ENCODE measurements around the gene RNF14. TPM values are rescaled to one million over a fixed set of nuclear protein-coding genes. Genes with fewer than 3 reads are reported as not detected.
A peak's percentile ranks its signal among the peaks of the same experiment; 100 is the strongest.

Gene RNF14
- total and polyA plus RNA-seq, 9 of the 15 experiments (the other 6 are each of a cell fraction or from before 2014, with no cell fraction given), result 36.3 to 140 (median 75.1) TPM

- intact Hi-C loops (cut with micrococcal nuclease) (no loop called here), in situ Hi-C loops (cut with MboI) (no loop called here)
- Histone ChIP-seq H3K27ac (ENCODE audit: extremely low read depth, low read depth, low read length) (no peak overlapping the region), H4K20me1 (replicated peaks; ENCODE audit: control insufficient read depth, insufficient read depth, low read length) (no peaks in the 10 kb centered on the region), H3K36me3 (ENCODE audit: control insufficient read depth, insufficient read depth, low read length) (no peaks in the 10 kb centered on the region), H3K4me3 (no peak overlapping the region), H2AFZ (ENCODE audit: low read depth, low read length) (no peak overlapping the region), H3K27me3 (ENCODE audit: control insufficient read depth in 2 of 2, insufficient read depth in 2 of 2, low read length in 2 of 2) (no peaks in the 10 kb centered on the region), H3K9me3 (replicated peaks; ENCODE audit: control insufficient read depth, insufficient read depth, low read depth, low read length) (no peaks in the 10 kb centered on the region), H3K9me1 (ENCODE audit: control insufficient read depth, insufficient read depth, low read length) (no peaks in the 10 kb centered on the region), H3K4me1 (replicated peaks in 1 of 2; ENCODE audit: control insufficient read depth in 2 of 2, insufficient read depth in 2 of 2, low read length in 2 of 2) (no peaks in the 10 kb centered on the region), H3K79me2 (ENCODE audit: control insufficient read depth, insufficient read depth, low read length) (no peaks in the 10 kb centered on the region), H3K4me2 (ENCODE audit: insufficient read depth, low read length) (no peak overlapping the region), H3K9ac (ENCODE audit: insufficient read depth in 1 of 2, low read depth in 2 of 2, low read length in 2 of 2) (no peak overlapping the region)
- BruUV-seq (replicated peaks), result no TSS peak
- ChIA-PET POLR2A (no interaction called here), CTCF (ENCODE audit: low intra/inter-chr PET ratio) (no interaction called here)
- TF ChIP-seq ZNF512 (tag; IDR thresholded peaks at IDR 0.05) (peak; percentile 94), HNRNPL (IDR thresholded peaks at IDR 0.05; ENCODE audit: low read depth, low read length) (no peak)
- WGBS (ENCODE audit: insufficient coverage, low coverage, missing lambda C conversion rate), result 40% methylated on average over 1 of the region's 2 CpGs
- DNase-seq (ENCODE audit: extremely low read depth in 1 of 4, low spot score in 3 of 4) (no peak), FAIRE-seq (no peak), ATAC-seq (no peak)
Measured at GRCh38 chr5:142038735-142039134, 69.8 kb downstream of the RNF14 start.

Other genes with a start within 250 kb of the RNF14 start
- 3.3 and 3.6 TPM in 2 replicates for gene PCDH1, start 90.7 kb upstream of the RNF14 start, total RNA-seq (2014; rRNA removed)
- gene PCDH1, start 90.7 kb upstream of the RNF14 start, total RNA-seq (2014; rRNA removed; fragmentation: Illumina TruSeq; extraction: Trizol), result 0.77 and 1.1 TPM in 2 replicates
- 0.80 and 1.1 TPM in 2 replicates for gene PCDH1, start 90.7 kb upstream of the RNF14 start, total RNA-seq (2015; rRNA removed; fragmentation: Illumina TruSeq; extraction: Trizol)
- 3.2 and 3.6 TPM in 2 replicates for gene PCDH1, start 90.7 kb upstream of the RNF14 start, total RNA-seq (2021)
- gene PCDH1, start 90.7 kb upstream of the RNF14 start, polyA plus RNA-seq (2011; rRNA removed), result 1.1 and 2.3 TPM in 2 replicates
- gene PCDH1, start 90.7 kb upstream of the RNF14 start, polyA plus RNA-seq (2014; fragmentation: Illumina TruSeq; extraction: Trizol), result 2.2 and 2.3 TPM in 2 replicates
- gene PCDH1, start 90.7 kb upstream of the RNF14 start, polyA plus RNA-seq (2014; fragmentation: Nextera tagmentation; extraction: Ambion mirVana), result under 1 TPM in 1 of 2 experiments, not detected in 1; 0.11 TPM
- gene PCDH1, start 90.7 kb upstream of the RNF14 start, polyA plus RNA-seq (2014; rRNA removed), result 1.4 and 1.6 TPM in 2 replicates
- 48.5 and 49.8 TPM in 2 replicates for gene DELE1, start 45.2 kb upstream of the RNF14 start, total RNA-seq (2014; rRNA removed)
- 29.2 and 34.0 TPM in 2 replicates for gene DELE1, start 45.2 kb upstream of the RNF14 start, total RNA-seq (2014; rRNA removed; fragmentation: Illumina TruSeq; extraction: Trizol)
- gene DELE1, start 45.2 kb upstream of the RNF14 start, total RNA-seq (2015; rRNA removed; fragmentation: Illumina TruSeq; extraction: Trizol), result 42.6 and 51.5 TPM in 2 replicates
- gene DELE1, start 45.2 kb upstream of the RNF14 start, total RNA-seq (2021), result 64.7 and 68.8 TPM in 2 replicates
- gene DELE1, start 45.2 kb upstream of the RNF14 start, polyA plus RNA-seq (2011; rRNA removed), result 73.0 and 100.0 TPM in 2 replicates
- gene DELE1, start 45.2 kb upstream of the RNF14 start, polyA plus RNA-seq (2014; fragmentation: Illumina TruSeq; extraction: Trizol), result 62.7 and 65.1 TPM in 2 replicates
- gene DELE1, start 45.2 kb upstream of the RNF14 start, polyA plus RNA-seq (2014; fragmentation: Nextera tagmentation; extraction: Ambion mirVana), result 10 to 100 TPM; 16.6 to 37.6 TPM
- gene DELE1, start 45.2 kb upstream of the RNF14 start, polyA plus RNA-seq (2014; rRNA removed), result 66.3 and 74.4 TPM in 2 replicates
- gene PCDH12, start 10.9 kb upstream of the RNF14 start, total RNA-seq (2014; rRNA removed), result 0.04 TPM in 1 of 2 replicates, not detected in the other
- gene PCDH12, start 10.9 kb upstream of the RNF14 start, total RNA-seq (2014; rRNA removed; fragmentation: Illumina TruSeq; extraction: Trizol), result 0.03 TPM in 1 of 2 replicates, not detected in the other
- gene PCDH12, start 10.9 kb upstream of the RNF14 start, total RNA-seq (2015; rRNA removed; fragmentation: Illumina TruSeq; extraction: Trizol), result not detected in 2 replicates
- gene PCDH12, start 10.9 kb upstream of the RNF14 start, total RNA-seq (2021), result 0.04 TPM in 1 of 2 replicates, not detected in the other
- not detected in 2 replicates for gene PCDH12, start 10.9 kb upstream of the RNF14 start, polyA plus RNA-seq (2011; rRNA removed)
- gene PCDH12, start 10.9 kb upstream of the RNF14 start, polyA plus RNA-seq (2014; fragmentation: Illumina TruSeq; extraction: Trizol), result 0.01 and 0.03 TPM in 2 replicates
- under 1 TPM; 0.01 TPM for gene PCDH12, start 10.9 kb upstream of the RNF14 start, polyA plus RNA-seq (2014; fragmentation: Nextera tagmentation; extraction: Ambion mirVana)
- 0.01 TPM in 1 of 2 replicates, not detected in the other for gene PCDH12, start 10.9 kb upstream of the RNF14 start, polyA plus RNA-seq (2014; rRNA removed)
- gene GNPDA1, start 43.9 kb downstream of the RNF14 start, total RNA-seq (2014; rRNA removed), result 26.4 and 35.6 TPM in 2 replicates
- 50.2 and 52.2 TPM in 2 replicates for gene GNPDA1, start 43.9 kb downstream of the RNF14 start, total RNA-seq (2014; rRNA removed; fragmentation: Illumina TruSeq; extraction: Trizol)
- gene GNPDA1, start 43.9 kb downstream of the RNF14 start, total RNA-seq (2015; rRNA removed; fragmentation: Illumina TruSeq; extraction: Trizol), result 52.2 and 55.2 TPM in 2 replicates
- 36.6 and 40.2 TPM in 2 replicates for gene GNPDA1, start 43.9 kb downstream of the RNF14 start, total RNA-seq (2021)
- gene GNPDA1, start 43.9 kb downstream of the RNF14 start, polyA plus RNA-seq (2011; rRNA removed), result 11.6 and 14.1 TPM in 2 replicates
- 46.2 and 64.1 TPM in 2 replicates for gene GNPDA1, start 43.9 kb downstream of the RNF14 start, polyA plus RNA-seq (2014; fragmentation: Illumina TruSeq; extraction: Trizol)
- 100 to 1,000 TPM; 119 to 145 TPM for gene GNPDA1, start 43.9 kb downstream of the RNF14 start, polyA plus RNA-seq (2014; fragmentation: Nextera tagmentation; extraction: Ambion mirVana)
- gene GNPDA1, start 43.9 kb downstream of the RNF14 start, polyA plus RNA-seq (2014; rRNA removed), result 33.7 and 34.6 TPM in 2 replicates
- 33.2 and 47.8 TPM in 2 replicates for gene NDFIP1, start 139.7 kb downstream of the RNF14 start, total RNA-seq (2014; rRNA removed)
- gene NDFIP1, start 139.7 kb downstream of the RNF14 start, total RNA-seq (2014; rRNA removed; fragmentation: Illumina TruSeq; extraction: Trizol), result 36.8 and 39.3 TPM in 2 replicates
- 27.1 and 31.4 TPM in 2 replicates for gene NDFIP1, start 139.7 kb downstream of the RNF14 start, total RNA-seq (2015; rRNA removed; fragmentation: Illumina TruSeq; extraction: Trizol)
- 35.8 and 36.3 TPM in 2 replicates for gene NDFIP1, start 139.7 kb downstream of the RNF14 start, total RNA-seq (2021)
- 17.2 and 31.9 TPM in 2 replicates for gene NDFIP1, start 139.7 kb downstream of the RNF14 start, polyA plus RNA-seq (2011; rRNA removed)
- 25.8 and 29.7 TPM in 2 replicates for gene NDFIP1, start 139.7 kb downstream of the RNF14 start, polyA plus RNA-seq (2014; fragmentation: Illumina TruSeq; extraction: Trizol)
- 1 to 10 TPM; 5.3 to 7.6 TPM for gene NDFIP1, start 139.7 kb downstream of the RNF14 start, polyA plus RNA-seq (2014; fragmentation: Nextera tagmentation; extraction: Ambion mirVana)
- 26.0 and 37.5 TPM in 2 replicates for gene NDFIP1, start 139.7 kb downstream of the RNF14 start, polyA plus RNA-seq (2014; rRNA removed)

All from K562 (cell line).